GM18498 (cell line): ENCODE measurements around the gene LRP3.

Experiments
- ATAC-seq: cut with Tn5 transposase; IDR thresholded peaks from one replicate; pipeline ENCODE4 v1.9.1; 2021; ENCODE audit warnings: mild to moderate bottlenecking, moderate library complexity; ENCODE audit not compliant: unreplicated experiment

Gene LRP3

DNA sequence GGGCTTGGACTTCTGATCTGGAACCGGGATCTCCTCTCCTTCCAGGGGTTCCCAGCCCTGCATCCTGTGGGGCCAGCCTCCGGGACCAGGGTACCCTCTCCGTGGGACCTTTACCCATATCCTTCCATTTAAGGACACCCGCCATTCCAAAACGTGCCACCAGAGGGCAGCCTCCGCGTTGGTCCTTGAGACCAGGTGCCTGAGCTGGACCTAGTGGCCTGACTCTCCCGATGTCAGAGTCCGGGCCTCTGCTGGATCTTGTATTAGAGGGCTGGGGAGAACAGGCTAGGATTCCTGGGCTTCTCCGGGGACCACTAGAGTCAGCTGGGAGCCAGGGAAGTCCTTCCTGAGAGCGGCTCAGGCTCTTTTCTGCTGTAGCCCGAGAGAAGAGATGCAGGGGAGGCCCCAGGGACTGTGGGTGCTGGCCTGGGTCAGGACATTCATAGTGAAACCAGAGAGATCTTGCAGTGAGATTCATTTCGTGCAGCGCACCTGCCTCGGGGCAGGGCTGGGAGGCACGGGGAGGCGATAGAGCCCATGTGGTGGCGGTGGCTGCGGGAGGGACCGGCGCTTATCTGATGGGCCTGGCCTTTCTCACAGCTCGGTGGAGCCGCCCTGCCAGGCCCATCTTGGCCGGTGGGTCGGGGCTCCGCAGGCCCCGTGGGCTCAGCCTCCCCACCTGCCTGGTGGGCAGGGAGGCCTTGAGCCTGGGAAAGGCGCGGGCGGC is 41.3 kb downstream of the LRP3 start:
- peak; percentile 89 for ATAC-seq

DNA sequence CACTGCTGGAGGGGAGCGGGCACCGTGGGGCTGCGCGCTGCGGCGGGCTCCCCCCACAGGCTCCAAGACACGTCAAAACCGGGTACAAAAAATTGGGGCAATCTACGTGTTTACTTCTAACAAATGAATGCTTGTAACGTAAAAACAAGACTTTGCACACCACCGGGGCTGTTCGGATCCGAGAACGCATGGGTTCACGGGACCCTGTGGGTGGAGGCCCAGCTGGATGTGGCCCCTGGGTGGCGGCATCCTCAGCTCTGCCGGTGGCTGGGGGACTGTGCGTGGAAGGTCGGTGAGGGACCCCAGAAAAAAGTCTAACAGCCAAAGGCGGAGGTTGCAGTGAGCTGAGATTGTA is 41.8 kb downstream of the LRP3 start:
- ATAC-seq: no peak

GRCh38 chr19:33236696-33237390 is 42.7 kb downstream of the LRP3 start:
- no peak for ATAC-seq

GRCh38 chr19:33238481-33239149 is 44.5 kb downstream of the LRP3 start:
- no peak for ATAC-seq

- no peak for ATAC-seq
These were observed 45.3 kb downstream of the LRP3 start for GRCh38 chr19:33239223-33239975.

GRCh38 chr19:33240181-33240771 is 46.1 kb downstream of the LRP3 start:
- ATAC-seq: no peak

- no peak for ATAC-seq
These were observed 47.0 kb downstream of the LRP3 start for GRCh38 chr19:33241091-33241529.

GRCh38 chr19:33241530-33242101 is 47.5 kb downstream of the LRP3 start:
- ATAC-seq: no peak

DNA sequence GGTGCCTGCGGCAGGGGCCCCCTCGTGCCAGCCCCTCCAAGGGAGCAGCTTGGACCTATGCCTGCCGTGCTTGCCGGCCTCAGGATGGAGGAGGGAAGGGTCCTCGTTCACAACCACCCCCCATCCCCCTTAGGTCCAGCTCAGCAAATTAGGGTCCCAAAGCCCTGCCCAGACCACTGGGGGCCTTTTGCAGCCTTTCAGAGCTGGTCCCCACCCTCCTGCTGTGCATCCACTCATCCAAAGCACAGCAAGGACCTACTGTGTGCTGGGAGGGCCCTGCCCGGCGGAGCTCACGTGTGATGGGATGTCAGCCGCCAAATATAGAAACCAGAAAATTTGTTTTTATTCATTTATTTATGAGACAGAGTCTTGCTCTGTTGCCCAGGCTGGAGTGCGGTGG is 48.0 kb downstream of the LRP3 start:
- no peak for ATAC-seq

DNA sequence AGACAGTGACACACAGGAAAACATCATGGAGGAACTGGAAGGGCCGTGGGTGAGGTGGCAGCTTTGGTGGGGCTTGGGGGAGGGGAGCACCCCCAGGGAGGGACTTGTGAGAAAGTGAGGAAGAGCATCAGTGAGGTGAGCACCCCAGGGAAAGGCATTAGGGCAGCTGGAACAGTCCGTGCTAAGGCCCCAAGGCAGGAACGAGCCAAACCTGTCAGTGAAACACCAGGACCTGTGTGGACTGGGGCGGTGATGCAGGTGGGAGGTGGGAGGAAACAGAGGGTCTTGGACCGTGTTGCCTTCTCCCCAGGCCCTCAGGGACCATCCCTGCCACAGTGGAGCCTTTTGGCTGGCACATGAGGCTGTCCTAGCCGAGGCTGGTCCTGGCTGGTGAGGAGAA is 48.8 kb downstream of the LRP3 start:
- ATAC-seq: no peak

GRCh38 chr19:33245948-33246708 is 52.0 kb downstream of the LRP3 start:
- no peak for ATAC-seq

DNA sequence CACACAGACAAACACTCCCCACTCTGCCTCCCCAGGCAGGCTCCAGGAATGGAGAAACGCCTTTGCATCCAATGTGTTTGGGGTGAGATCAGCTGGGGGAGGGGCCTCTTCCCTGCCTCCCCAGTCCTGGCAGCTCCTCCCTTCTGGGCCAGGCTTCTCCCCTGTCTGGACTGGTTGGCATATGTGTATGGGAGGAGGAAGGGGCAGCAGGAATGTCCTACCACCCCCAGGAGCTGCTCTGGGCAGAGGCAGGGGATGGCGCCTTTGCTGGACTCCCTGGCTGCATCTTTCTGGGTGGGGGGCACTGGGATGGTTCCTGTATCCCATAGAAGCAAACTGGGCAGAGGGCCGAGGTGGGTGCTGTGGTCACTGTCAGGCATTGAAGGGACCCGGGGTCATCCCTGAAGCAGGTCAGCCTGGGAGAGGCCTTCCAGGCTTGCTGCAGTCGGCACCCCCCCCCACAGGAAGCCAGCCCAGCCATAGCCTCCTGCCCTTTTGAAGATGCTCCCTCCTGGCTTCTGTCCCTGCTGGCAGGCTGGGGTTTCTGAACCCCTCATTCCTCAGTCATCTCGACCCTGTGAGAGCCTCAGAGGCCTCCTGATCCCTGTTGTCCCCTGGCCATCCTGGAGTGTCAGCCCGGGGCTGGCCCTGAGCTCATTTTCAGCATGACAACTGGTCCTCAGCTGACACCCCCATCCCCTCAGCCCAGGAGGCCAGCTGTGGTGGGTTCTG is 52.7 kb downstream of the LRP3 start:
- ATAC-seq: no peak

DNA sequence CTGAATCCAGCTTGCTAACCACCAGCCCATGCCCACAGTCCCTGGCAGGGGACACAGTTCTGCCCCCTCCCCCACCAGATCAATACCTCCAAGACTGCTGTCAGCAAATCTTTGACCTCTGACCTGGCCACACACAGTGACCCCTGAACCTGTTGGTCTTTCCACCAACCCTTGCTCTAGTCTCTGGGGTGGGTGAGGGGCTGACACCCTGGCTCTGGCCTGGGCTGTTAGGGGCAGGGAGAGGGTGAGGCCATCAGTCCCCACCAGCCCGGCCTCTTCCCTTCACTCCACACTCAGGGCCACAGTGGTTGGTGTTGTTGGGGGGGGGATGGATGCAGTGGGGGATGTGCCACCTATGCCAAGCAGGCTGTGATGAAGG is 53.3 kb downstream of the LRP3 start:
- no peak for ATAC-seq

GRCh38 chr19:33248104-33248503 is 54.0 kb downstream of the LRP3 start:
- no peak for ATAC-seq

DNA sequence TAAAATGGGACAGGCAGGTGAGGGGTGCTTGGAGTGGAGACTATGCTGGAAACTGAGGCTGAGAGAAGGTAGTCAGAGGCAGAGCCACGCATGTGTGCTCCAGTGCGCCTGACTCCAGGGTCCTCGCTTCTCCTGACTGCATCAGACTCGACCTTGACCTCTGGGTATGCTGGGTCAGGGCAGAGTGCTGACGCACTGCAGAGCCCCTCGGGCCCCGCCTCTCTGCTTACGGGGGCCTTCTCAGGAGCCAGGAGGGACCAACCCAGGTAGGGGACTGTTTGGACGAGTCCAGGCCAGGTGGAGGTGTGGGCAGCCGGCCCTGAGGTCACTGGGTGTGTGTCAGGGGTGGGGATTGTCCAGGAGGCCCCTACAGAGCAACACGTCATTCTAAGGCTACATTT is 54.4 kb downstream of the LRP3 start:
- ATAC-seq: no peak

DNA sequence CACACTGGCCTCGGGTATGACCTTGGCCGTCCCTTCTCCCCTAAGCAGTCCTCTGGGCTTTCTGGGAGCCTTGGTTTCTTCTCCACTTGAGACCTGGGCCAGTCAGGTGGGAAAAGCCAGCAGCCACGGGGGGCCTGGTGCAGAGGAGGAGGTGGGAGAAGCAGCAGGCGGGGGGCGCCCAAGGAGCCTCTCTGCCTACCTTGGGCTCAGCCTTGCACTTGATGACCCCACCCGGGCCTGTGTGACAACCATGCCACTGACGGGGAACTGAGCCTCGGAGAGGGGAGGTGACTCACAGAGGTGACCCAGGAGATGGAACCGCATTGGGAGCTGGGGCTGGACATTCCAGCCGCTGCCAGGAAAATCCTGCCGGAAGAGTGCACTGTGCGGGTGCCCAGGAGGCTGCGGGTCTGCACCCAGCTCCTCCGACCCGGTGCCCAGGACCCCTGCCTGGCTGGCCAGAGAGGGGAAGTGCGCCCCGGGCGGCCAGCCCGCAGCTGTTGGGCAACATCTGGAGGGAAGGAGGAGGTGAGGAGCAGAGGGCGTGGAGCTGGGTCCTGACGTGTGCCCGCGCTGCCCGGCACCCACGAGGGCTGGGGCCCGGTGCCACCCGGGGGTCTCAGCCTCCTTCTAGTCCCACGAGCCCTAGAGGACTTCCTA is 55.0 kb downstream of the LRP3 start:
- ATAC-seq: no peak

GRCh38 chr19:33249740-33250366 is 55.7 kb downstream of the LRP3 start:
- no peak for ATAC-seq

DNA sequence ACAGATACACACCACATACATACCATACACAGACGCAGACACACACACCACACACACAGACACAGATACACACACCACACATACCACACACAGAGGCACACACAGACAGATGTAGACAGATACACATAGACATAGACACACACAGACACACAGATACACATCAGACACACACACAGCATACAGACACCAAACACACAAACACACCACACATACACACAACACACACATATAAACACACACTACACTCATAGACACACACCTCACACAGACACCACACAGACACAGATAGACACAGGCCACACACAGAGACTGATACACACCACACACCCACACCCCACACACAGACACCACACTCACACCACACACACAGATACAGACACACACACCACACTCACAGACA is 56.4 kb downstream of the LRP3 start:
- ATAC-seq: no peak
